Uterus (tissue), 2 donors: ENCODE data around the gene BMP10.

Experiments
- POLR2A ChIP-seq, 2 donors: fragments of 450-650 bp; IDR thresholded peaks; one replicate each; pipeline ENCODE4 v1.6.1; 2016; ENCODE audit warnings: antibody characterized with exemption in 2 of 2, mild to moderate bottlenecking in 1 of 2, moderate library complexity in 1 of 2
- TF ChIP-seq, protein P1 (sequence below), 4 experiments: fragments of 200-600 bp in 2 of 4; fragments of 450-650 bp in 2 of 4; sonication (generic) in 2 of 4; IDR thresholded peaks; one replicate each; pipeline ENCODE4 v1.5.1; 2016 to 2019; ENCODE audit warnings: antibody characterized with exemption in 4 of 4, mild to moderate bottlenecking in 2 of 4, moderate library complexity in 1 of 4

- TF ChIP-seq, protein P1, sequence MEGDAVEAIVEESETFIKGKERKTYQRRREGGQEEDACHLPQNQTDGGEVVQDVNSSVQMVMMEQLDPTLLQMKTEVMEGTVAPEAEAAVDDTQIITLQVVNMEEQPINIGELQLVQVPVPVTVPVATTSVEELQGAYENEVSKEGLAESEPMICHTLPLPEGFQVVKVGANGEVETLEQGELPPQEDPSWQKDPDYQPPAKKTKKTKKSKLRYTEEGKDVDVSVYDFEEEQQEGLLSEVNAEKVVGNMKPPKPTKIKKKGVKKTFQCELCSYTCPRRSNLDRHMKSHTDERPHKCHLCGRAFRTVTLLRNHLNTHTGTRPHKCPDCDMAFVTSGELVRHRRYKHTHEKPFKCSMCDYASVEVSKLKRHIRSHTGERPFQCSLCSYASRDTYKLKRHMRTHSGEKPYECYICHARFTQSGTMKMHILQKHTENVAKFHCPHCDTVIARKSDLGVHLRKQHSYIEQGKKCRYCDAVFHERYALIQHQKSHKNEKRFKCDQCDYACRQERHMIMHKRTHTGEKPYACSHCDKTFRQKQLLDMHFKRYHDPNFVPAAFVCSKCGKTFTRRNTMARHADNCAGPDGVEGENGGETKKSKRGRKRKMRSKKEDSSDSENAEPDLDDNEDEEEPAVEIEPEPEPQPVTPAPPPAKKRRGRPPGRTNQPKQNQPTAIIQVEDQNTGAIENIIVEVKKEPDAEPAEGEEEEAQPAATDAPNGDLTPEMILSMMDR (IDR thresholded peaks at IDR 0.05), result no peak
- no peak for TF ChIP-seq POLR2A (IDR thresholded peaks at IDR 0.05)
Observed at GRCh38 chr2:68885811-68886075, 14.5 kb upstream of the BMP10 start.
